Keratinocyte (primary cell): ENCODE results near the gene INPP5B. TPM values are rescaled to one million over a fixed set of nuclear protein-coding genes. Genes with fewer than 3 reads are reported as not detected.

Experiments used
- DNase-seq: peaks from one replicate; pipeline ENCODE4 v3.0.0-alpha.2; 2011; ENCODE audit warnings: low read depth, missing footprints, low spot score
- FAIRE-seq: peaks from 2 replicates; lab custom pipeline; 2011; peaks lifted over from hg19 to GRCh38; lab: Jason Lieb, UNC
- H2AFZ ChIP-seq: 2 replicates; pipeline ENCODE4 v1.6.0; 2012; ENCODE audit warnings: low read length, control low read depth, inconsistent platforms; ENCODE audit not compliant: control insufficient read depth
- H3K27ac ChIP-seq: 2 replicates; pipeline ENCODE4 v1.5.1; 2011; ENCODE audit warnings: low read length; ENCODE audit not compliant: control insufficient read depth, insufficient read depth
- H3K27me3 ChIP-seq: 3 replicates; pipeline ENCODE4 v1.6.0; 2011; ENCODE audit warnings: low read length; ENCODE audit not compliant: control insufficient read depth, insufficient read depth; ENCODE audit errors: extremely low read depth
- H3K36me3 ChIP-seq, 2 experiments: 2 replicates in 1 of 2; 3 replicates in 1 of 2; pipeline ENCODE4 v1.5.1; 2011; ENCODE audit warnings: low read length in 2 of 2, mild to moderate bottlenecking in 1 of 2; ENCODE audit not compliant: control insufficient read depth in 2 of 2, insufficient read depth in 2 of 2; ENCODE audit errors: extremely low read depth in 1 of 2
- H3K4me1 ChIP-seq: 3 replicates; pipeline ENCODE4 v1.5.1; 2011; ENCODE audit warnings: low read length; ENCODE audit not compliant: control insufficient read depth, insufficient read depth; ENCODE audit errors: extremely low read depth
- H3K4me2 ChIP-seq: 3 replicates; pipeline ENCODE4 v1.6.0; 2011; ENCODE audit warnings: low read depth, low read length; ENCODE audit not compliant: control insufficient read depth, insufficient read depth; ENCODE audit errors: extremely low read depth
- H3K4me3 ChIP-seq, 3 experiments: fragments of 200-600 bp in 1 of 3; sonication (generic) in 1 of 3; 2 replicates in 2 of 3; 3 replicates in 1 of 3; pipeline ENCODE4 v1.5.1; 2011 to 2016; ENCODE audit warnings: low read length in 3 of 3, mild to moderate bottlenecking in 3 of 3, control low read depth in 2 of 3, inconsistent platforms in 1 of 3, low read depth in 1 of 3, mixed read lengths in 1 of 3, mixed run types in 1 of 3, moderate library complexity in 1 of 3; ENCODE audit not compliant: control insufficient read depth in 2 of 3, insufficient read depth in 2 of 3; ENCODE audit errors: extremely low read depth in 1 of 3
- H3K79me2 ChIP-seq: 2 replicates; pipeline ENCODE4 v1.6.0; 2012; ENCODE audit warnings: low read length; ENCODE audit not compliant: control insufficient read depth, insufficient read depth
- H3K9ac ChIP-seq: 3 replicates; pipeline ENCODE4 v1.6.0; 2011; ENCODE audit warnings: low read length; ENCODE audit not compliant: control insufficient read depth, insufficient read depth; ENCODE audit errors: extremely low read depth
- H3K9me1 ChIP-seq: 3 replicates; pipeline ENCODE4 v1.6.0; 2011; ENCODE audit warnings: low read length; ENCODE audit not compliant: control insufficient read depth, insufficient read depth; ENCODE audit errors: extremely low read depth
- H3K9me3 ChIP-seq: 2 replicates; pipeline ENCODE4 v1.5.1; 2012; ENCODE audit warnings: low read depth, low read length; ENCODE audit not compliant: control insufficient read depth
- H4K20me1 ChIP-seq: 3 replicates; pipeline ENCODE4 v1.6.0; 2011; ENCODE audit warnings: low read length; ENCODE audit not compliant: control insufficient read depth, insufficient read depth; ENCODE audit errors: extremely low read depth
- EZH2 ChIP-seq: IDR thresholded peaks from one replicate; pipeline ENCODE4 v1.6.1; 2012; ENCODE audit warnings: inconsistent platforms, mild to moderate bottlenecking, low read length, moderate library complexity
- dilution Hi-C: fragments of 300-500 bp; cut with MboI; formaldehyde crosslinking; loops from one replicate; pipeline ENCODE4 v1.7.0; 2020; ENCODE audit warnings: low sequenced_read_pairs; ENCODE audit not compliant: extremely low pct_ligation_motif_present
- polyA plus RNA-seq, 5 experiments: library from polyadenylated mRNA; depleted of rRNA in 3 of 5; stranded (reverse) in 3 of 5; stranded (forward) in 1 of 5; unstranded in 1 of 5; fragments of >200 nt; gene quantifications; 1 replicate in 1 of 5; 2 replicates in 3 of 5; 3 replicates in 1 of 5; pipeline versions ENCODE4 v1.2.1 to v1.2.3, GENCODE V29; 2011 to 2012; ENCODE audit warnings: missing spikeins in 2 of 5, low read depth in 1 of 5, low replicate concordance in 1 of 5
- TF ChIP-seq, protein P1 (sequence below), 3 experiments: IDR thresholded peaks in 1 of 3; conservative IDR thresholded peaks in 1 of 3; optimal IDR thresholded peaks in 1 of 3; 2 replicates in 2 of 3; 3 replicates in 1 of 3; pipeline versions ENCODE3 to v1.5.1; 2011; ENCODE audit warnings: low read length in 3 of 3, mild to moderate bottlenecking in 3 of 3, moderate library complexity in 2 of 3, control low read depth in 1 of 3, inconsistent platforms in 1 of 3; ENCODE audit not compliant: insufficient read depth in 2 of 3; ENCODE audit errors: extremely low read depth in 1 of 3

The INPP5B gene
- polyA plus RNA-seq, 1 donor (not counting 4 experiments of a cell fraction or from before 2014, with no cell fraction given): 6.4 TPM

DNA sequence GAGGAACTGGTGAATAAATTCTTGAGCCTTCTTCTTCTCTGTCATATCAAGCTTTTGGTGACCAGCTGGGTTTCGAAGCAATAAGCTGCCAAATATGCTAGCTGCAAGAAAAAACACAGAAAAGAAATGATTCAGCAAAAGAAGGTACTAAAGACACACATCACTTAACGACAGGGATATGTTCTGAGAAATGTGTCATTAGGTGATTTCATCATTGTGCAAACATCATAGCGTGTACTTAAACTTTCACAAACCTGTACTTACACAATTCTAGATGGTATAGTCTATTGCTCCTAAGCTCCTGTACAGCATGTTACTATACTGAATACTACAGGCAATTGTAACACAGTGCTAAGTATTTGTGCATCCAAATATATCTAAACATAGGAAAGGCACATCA lies 84.5 kb downstream of the INPP5B start:
- H3K4me3 ChIP-seq: no peak overlapping the region
- dilution Hi-C loops: no loop called here
- DNase-seq (no peak), FAIRE-seq (no peak)
- H3K27me3 ChIP-seq: no peaks in the 10 kb centered on the region
- H2AFZ ChIP-seq: no peak overlapping the region
- H3K9me1 ChIP-seq: no peaks in the 10 kb centered on the region
- peak overlapping the region; percentile 57 for H3K27ac ChIP-seq
- peaks cover 48% of the 10 kb centered on the region for H3K4me1 ChIP-seq
- peaks cover 21% of the 10 kb centered on the region for H3K79me2 ChIP-seq
- peaks cover 3% of the 10 kb centered on the region in 2 experiments for H3K36me3 ChIP-seq
- TF ChIP-seq EZH2: no peak
- TF ChIP-seq, protein P1, sequence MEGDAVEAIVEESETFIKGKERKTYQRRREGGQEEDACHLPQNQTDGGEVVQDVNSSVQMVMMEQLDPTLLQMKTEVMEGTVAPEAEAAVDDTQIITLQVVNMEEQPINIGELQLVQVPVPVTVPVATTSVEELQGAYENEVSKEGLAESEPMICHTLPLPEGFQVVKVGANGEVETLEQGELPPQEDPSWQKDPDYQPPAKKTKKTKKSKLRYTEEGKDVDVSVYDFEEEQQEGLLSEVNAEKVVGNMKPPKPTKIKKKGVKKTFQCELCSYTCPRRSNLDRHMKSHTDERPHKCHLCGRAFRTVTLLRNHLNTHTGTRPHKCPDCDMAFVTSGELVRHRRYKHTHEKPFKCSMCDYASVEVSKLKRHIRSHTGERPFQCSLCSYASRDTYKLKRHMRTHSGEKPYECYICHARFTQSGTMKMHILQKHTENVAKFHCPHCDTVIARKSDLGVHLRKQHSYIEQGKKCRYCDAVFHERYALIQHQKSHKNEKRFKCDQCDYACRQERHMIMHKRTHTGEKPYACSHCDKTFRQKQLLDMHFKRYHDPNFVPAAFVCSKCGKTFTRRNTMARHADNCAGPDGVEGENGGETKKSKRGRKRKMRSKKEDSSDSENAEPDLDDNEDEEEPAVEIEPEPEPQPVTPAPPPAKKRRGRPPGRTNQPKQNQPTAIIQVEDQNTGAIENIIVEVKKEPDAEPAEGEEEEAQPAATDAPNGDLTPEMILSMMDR (optimal IDR thresholded peaks at IDR 0.05 in 1 of 3, IDR thresholded peaks at IDR 0.05 in 1 of 3, conservative IDR thresholded peaks at IDR 0.05 in 1 of 3; ENCODE audit: extremely low read depth in 1 of 3, insufficient read depth in 2 of 3, low read length in 3 of 3): no peak
- no peak overlapping the region for H3K4me2 ChIP-seq
- no peak overlapping the region for H3K9ac ChIP-seq
- no peaks in the 10 kb centered on the region for H4K20me1 ChIP-seq
- H3K9me3 ChIP-seq: no peaks in the 10 kb centered on the region

- Histone ChIP-seq H3K4me1 (peaks cover 41% of the 10 kb centered on the region), H3K9me3 (no peaks in the 10 kb centered on the region), H3K4me2 (no peak overlapping the region), H2AFZ (no peak overlapping the region), H3K9me1 (no peaks in the 10 kb centered on the region), H3K9ac (no peak overlapping the region), H3K27ac (peak overlapping the region; percentile 95), H3K36me3 (peaks cover 7% of the 10 kb centered on the region in 2 experiments), H4K20me1 (no peaks in the 10 kb centered on the region), H3K79me2 (peaks cover 29% of the 10 kb centered on the region), H3K4me3 (no peak overlapping the region), H3K27me3 (no peaks in the 10 kb centered on the region)
- dilution Hi-C loops: no loop called here
- TF ChIP-seq EZH2: no peak
- TF ChIP-seq, protein P1 (optimal IDR thresholded peaks at IDR 0.05 in 1 of 3, IDR thresholded peaks at IDR 0.05 in 1 of 3, conservative IDR thresholded peaks at IDR 0.05 in 1 of 3; ENCODE audit: extremely low read depth in 1 of 3, insufficient read depth in 2 of 3, low read length in 3 of 3): no peak
- FAIRE-seq (no peak), DNase-seq (peak; percentile 77)
Observed at GRCh38 chr1:37861151-37861550, 85.7 kb downstream of the INPP5B start.
